ENCODE results near the gene CAMTA1.

- TF ChIP-seq CTCF (conservative IDR thresholded peaks at IDR 0.05; ENCODE audit: low read depth, low read length) = no peak
- no peak for TF ChIP-seq EZH2 (IDR thresholded peaks at IDR 0.05; ENCODE audit: borderline replicate concordance, low read depth, low read length, poor library complexity, severe bottlenecking)
These were observed 15.5 kb downstream of the CAMTA1 start for GRCh38 chr1:6800745-6801144.

Measured in A673 (cell line).